GM12891 (cell line): ENCODE data around the gene SRSF5.
"Not testable (repeated sequence)": the region's sequence is repeated elsewhere in the genome, so short reads cannot be mapped to it uniquely, and the experiment has no call there.

Experiments
- DNase-seq: peaks from one replicate; pipeline ENCODE4 v3.0.0; 2011; ENCODE audit warnings: low spot score; ENCODE audit not compliant: insufficient read length
- FAIRE-seq: peaks from 2 replicates; lab custom pipeline; 2011; peaks lifted over from hg19 to GRCh38; lab: Jason Lieb, UNC
- PAX5 ChIP-seq: IDR thresholded peaks from 2 replicates; pipeline ENCODE4 v1.6.1; 2011; ENCODE audit warnings: low read length, moderate library complexity, mild to moderate bottlenecking; ENCODE audit not compliant: insufficient read depth, severe bottlenecking
- POLR2A ChIP-seq: IDR thresholded peaks from 2 replicates; pipeline ENCODE4 v1.6.1; 2011; ENCODE audit warnings: low read depth, low read length, control low read depth
- POLR2AphosphoS5 ChIP-seq: IDR thresholded peaks from 2 replicates; pipeline ENCODE4 v1.6.1; 2011; ENCODE audit warnings: low read depth, low read length, control low read depth
- POU2F2 ChIP-seq: IDR thresholded peaks from 2 replicates; pipeline ENCODE4 v1.6.1; 2011; ENCODE audit warnings: low read depth, mild to moderate bottlenecking, control low read depth, low read length, moderate library complexity
- SPI1 ChIP-seq: IDR thresholded peaks from 2 replicates; pipeline ENCODE4 v1.6.1; 2011; ENCODE audit warnings: low read depth, low read length, control low read depth
- TAF1 ChIP-seq: IDR thresholded peaks from 2 replicates; pipeline ENCODE4 v1.6.1; 2011; ENCODE audit warnings: low read depth, low read length, control low read depth

SRSF5 gene

DNA sequence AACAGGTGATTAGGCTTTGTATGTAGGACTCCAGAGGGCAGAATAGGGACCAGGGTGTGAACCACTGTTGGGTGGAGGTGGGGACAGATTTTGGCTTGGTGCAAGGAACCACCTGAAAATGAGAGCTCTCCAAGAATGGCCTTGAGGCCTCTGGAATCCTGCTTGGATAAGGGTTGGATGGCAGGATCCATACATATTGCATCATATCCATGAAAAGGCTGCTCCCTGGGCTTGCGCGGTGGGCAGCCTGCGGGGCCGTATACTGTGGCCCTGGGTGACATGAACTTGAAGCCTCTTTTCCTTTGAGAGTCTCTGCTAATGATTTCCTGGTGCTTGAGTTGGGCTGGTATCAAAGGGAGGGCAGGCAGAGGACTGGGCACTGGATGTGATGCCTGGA is 31.4 kb downstream of the SRSF5 start:
- TF ChIP-seq POLR2AphosphoS5: no peak
- TF ChIP-seq POU2F2: no peak
- no peak for TF ChIP-seq POLR2A
- no peak for TF ChIP-seq SPI1
- no peak for TF ChIP-seq TAF1
- TF ChIP-seq PAX5: no peak
- DNase-seq (no peak), FAIRE-seq (no peak)

- DNase-seq (no peak), FAIRE-seq (no peak)
- no peak for TF ChIP-seq TAF1
- no peak for TF ChIP-seq SPI1
- TF ChIP-seq PAX5: no peak
- no peak for TF ChIP-seq POLR2A
- no peak for TF ChIP-seq POU2F2
Measured at GRCh38 chr14:69803753-69804152, 36.8 kb downstream of the SRSF5 start.

- no peak for DNase-seq
- no peak for FAIRE-seq
- TF ChIP-seq TAF1: no peak
- TF ChIP-seq PAX5: no peak
- no peak for TF ChIP-seq POLR2AphosphoS5
- TF ChIP-seq SPI1: no peak
- TF ChIP-seq POLR2A: no peak
- no peak for TF ChIP-seq POU2F2
Measured at GRCh38 chr14:69804902-69805301, 38.0 kb downstream of the SRSF5 start.

- DNase-seq: no peak
- FAIRE-seq: no peak
- TF ChIP-seq SPI1 (no peak), POLR2A (no peak), POU2F2 (no peak), PAX5 (no peak), TAF1 (no peak), POLR2AphosphoS5 (no peak)
Measured at GRCh38 chr14:69807192-69807591, 40.2 kb downstream of the SRSF5 start.

- FAIRE-seq (no peak), DNase-seq (no peak)
- TF ChIP-seq POU2F2 (no peak), PAX5 (no peak), SPI1 (no peak), TAF1 (no peak)
Measured at GRCh38 chr14:69808919-69809808, 42.2 kb downstream of the SRSF5 start.

DNA sequence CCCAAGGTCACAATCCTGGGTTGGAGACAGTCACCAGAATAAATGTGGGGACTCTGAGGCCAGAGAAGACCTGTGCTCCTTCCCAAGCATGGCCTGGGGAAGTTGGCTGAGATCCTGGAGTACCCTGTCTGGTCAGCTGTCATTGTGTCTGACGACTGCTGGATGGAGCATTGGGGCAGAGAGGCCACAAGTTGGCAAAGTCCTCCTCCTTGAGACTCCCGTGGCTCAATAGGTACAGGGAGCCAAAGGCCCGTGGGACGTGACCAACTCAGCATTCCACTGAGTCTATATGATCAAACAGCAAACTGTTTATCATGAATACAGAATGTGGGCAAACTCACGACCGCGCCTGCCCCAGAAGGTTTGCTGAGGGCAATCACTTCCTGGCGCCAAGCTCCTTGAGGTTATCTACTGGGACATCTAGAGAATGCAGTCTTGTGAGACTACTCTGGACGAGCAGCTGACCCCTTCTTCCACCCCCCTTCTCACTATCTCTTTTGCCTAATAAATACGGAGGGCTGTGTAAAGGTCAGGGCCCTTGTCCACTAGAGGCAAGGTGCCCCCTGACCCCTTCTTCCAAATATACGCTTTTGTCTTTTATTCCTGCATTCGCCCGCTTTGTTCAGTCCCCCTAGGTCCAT is 44.4 kb downstream of the SRSF5 start:
- FAIRE-seq (no peak), DNase-seq (no peak)
- TF ChIP-seq TAF1 (no peak), POLR2A (no peak), POU2F2 (no peak), SPI1 (no peak), PAX5 (no peak), POLR2AphosphoS5 (no peak)

DNA sequence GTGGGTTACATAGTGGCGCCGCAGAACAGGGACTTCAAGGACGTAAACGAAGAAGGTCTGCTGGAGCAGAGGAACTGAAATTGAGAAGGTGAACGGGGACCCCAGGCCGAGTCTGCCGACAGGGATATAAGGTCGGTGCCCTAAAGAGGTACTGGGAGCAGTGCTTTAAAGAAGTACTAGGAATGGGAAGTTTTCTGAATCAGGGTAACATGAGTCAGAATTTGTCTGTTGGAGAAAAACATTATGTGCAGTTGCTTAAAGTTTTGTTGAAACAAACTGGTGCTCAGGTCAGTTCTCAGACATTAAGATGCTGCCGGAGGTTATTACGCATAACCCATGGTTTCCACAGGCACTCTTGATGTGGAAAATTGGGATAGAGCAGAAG is 44.9 kb downstream of the SRSF5 start:
- FAIRE-seq: no peak
- no peak for DNase-seq
- TF ChIP-seq SPI1 (no peak), PAX5 (no peak), POLR2AphosphoS5 (no peak), TAF1 (no peak), POU2F2 (no peak), POLR2A (no peak)

- DNase-seq (no peak), FAIRE-seq (no peak)
- TF ChIP-seq POLR2AphosphoS5: no peak
- no peak for TF ChIP-seq POLR2A
- no peak for TF ChIP-seq PAX5
- no peak for TF ChIP-seq POU2F2
- TF ChIP-seq TAF1: no peak
- no peak for TF ChIP-seq SPI1
Measured at GRCh38 chr14:69812711-69813110, 45.8 kb downstream of the SRSF5 start.

DNA sequence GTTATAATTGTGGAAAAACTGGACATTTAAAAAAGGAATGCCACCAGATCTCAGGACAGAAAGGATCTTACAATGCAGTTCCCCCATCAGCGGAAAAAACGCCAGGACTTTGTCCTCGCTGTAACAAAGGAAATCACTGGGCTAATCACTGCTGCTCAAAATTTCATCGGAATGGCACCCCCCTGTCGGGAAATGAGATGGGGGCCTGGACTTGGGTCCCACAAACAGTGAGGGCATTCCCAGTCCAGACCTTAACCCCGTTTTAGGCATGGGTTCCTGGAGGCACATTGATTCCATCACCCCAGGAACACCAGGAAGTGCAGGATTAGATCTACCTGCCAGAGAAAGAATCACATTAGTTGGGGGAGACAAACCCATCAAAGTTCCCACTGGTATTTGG is 46.4 kb downstream of the SRSF5 start:
- FAIRE-seq, DNase-seq: not testable (repeated sequence)

DNA sequence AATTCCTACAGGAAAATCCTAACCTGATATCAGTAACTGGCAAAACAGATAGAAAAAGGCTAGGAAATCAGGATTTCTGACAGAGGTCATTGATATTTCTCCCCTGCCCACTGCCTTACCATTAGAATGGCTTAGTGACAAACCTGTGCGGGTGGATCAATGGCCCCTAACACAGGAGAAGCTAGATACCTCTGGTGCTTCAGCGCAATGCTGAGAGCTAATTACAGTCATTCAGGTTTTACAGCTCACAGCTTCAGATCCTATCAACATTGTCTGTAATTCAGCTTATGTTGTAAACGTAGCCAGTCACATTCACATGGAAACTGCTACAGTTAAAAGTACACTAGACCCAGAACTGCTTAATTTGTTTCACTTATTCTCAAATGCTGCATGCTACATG is 47.5 kb downstream of the SRSF5 start:
- DNase-seq: no peak
- no peak for FAIRE-seq
- TF ChIP-seq TAF1 (no peak), POLR2AphosphoS5 (no peak), POU2F2 (no peak), SPI1 (no peak), POLR2A (no peak), PAX5 (no peak)
